SH-SY5Y (cell line): Measurements from ENCODE around the gene CSMD2.

Experiments used
- GATA2 ChIP-seq: IDR thresholded peaks from 2 replicates; pipeline ENCODE4 v1.6.1; 2011; ENCODE audit warnings: mild to moderate bottlenecking, low read depth, low read length
- GATA3 ChIP-seq: IDR thresholded peaks from 2 replicates; pipeline ENCODE4 v1.6.1; 2011; ENCODE audit warnings: low read depth, mild to moderate bottlenecking, low read length, moderate library complexity

Gene CSMD2

GRCh38 chr1:33709174-33709782 is 455.8 kb downstream of the CSMD2 start:
- TF ChIP-seq GATA3 (no peak), GATA2 (no peak)

GRCh38 chr1:33706634-33707255 is 458.3 kb downstream of the CSMD2 start:
- no peak for TF ChIP-seq GATA3
- no peak for TF ChIP-seq GATA2

DNA sequence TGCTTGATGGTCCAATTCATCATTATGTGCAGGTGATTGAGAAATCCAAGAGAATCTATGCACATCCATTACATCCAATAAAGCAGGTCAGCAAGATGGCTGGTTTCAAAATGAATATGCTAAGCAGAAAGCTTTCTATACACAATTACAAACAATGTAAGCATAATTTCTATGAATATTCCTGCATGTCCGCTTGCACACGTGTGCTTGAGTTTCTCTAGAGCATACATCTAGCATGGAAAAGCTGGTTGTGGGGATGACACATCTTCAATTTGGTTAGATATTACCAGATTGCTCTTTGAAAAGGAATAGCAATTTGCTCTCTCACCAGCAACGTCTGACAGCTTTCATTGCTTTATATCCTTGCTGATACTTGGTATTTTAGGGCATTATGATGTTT is 461.6 kb downstream of the CSMD2 start:
- no peak for TF ChIP-seq GATA3
- TF ChIP-seq GATA2 = no peak

GRCh38 chr1:33698361-33699035 is 466.5 kb downstream of the CSMD2 start:
- TF ChIP-seq GATA3 (no peak), GATA2 (no peak)

DNA sequence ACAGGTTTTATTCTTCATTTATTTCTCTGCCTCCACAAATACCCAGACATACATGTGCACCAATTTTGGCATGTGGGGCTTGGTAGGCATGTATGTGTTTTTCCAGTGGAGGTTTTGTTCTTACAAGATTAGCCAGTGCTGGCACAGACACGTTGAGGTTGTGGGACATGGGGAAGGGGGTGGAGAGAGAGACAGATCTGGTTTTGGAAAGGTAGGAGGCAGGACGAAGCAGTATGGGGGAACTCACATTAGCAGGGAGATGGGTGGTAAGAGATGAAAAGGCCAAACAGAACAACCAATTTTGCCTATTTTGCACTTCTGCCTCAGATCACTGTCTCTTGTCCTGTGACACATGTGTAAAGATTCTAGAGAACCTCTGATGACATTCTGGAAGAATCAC is 467.2 kb downstream of the CSMD2 start:
- no peak for TF ChIP-seq GATA3
- TF ChIP-seq GATA2 = no peak

- TF ChIP-seq GATA2 (no peak), GATA3 (no peak)
Measured at GRCh38 chr1:33696962-33697361, 468.1 kb downstream of the CSMD2 start.

- TF ChIP-seq GATA2 = no peak
- no peak for TF ChIP-seq GATA3
Measured at GRCh38 chr1:33696311-33696710, 468.7 kb downstream of the CSMD2 start.

GRCh38 chr1:33692206-33693188 is 472.5 kb downstream of the CSMD2 start:
- no peak for TF ChIP-seq GATA3
- TF ChIP-seq GATA2 = no peak

- no peak for TF ChIP-seq GATA2
- no peak for TF ChIP-seq GATA3
Measured at GRCh38 chr1:33687000-33687399, 478.0 kb downstream of the CSMD2 start.

- TF ChIP-seq GATA2 = no peak
- no peak for TF ChIP-seq GATA3
Measured at GRCh38 chr1:33686551-33686950, 478.5 kb downstream of the CSMD2 start.

DNA sequence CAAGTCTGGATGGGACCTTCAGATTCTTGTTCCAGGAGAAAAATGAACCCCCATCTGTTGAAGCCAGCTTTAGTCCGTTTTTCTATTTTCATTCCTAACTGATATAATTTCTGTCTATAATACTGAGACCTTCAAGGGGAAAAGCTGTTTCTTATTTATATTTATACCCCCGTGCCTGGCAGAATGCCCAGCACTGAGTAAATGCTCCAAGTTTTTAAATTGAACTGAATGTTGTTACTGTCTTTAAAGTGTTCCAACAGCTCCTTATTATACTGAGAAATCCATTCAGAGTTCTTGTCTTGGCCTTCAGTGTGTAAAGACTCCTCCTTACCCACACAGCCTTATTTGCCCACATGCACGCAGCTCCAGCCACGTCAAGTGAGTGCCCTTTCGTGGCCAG is 479.8 kb downstream of the CSMD2 start:
- TF ChIP-seq GATA3 (no peak), GATA2 (no peak)

DNA sequence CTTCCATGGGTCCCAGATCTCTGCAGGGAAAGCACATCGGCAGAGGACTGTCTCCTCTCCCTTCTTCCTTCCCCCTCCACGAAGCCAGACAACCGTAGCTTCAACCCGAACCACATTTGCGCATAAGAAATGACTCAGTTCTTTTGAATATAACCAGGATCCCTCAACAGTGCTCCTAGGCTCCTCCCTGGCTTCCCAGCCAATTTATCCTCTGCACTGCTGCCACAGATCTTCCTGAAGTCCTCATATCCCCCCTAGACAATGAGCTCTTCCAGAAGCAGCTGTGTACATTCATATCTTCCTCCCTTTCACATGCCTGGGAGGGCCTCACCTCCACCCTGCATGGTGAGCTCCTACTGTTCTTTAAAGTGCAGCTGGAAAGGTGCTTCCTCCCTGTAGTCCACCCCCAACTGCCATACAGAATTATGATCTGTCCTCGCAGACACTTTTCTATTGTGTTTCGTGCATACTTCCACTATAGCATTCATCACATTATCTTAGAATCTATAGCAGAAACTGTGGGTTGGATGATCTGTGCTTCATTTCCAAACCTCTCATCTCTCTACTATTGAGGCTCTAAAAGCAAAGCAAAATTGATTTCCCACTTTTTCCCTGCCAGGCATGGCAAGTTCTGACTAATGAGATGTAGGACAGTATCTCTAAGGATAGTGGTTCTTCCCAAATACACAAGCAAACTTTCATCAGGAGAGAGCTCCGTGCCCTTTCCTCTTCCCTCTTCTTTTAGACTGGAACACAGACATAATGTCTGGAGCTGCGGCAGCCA is 480.4 kb downstream of the CSMD2 start:
- TF ChIP-seq GATA3 (peak; percentile 69), GATA2 (peak; percentile 72)

DNA sequence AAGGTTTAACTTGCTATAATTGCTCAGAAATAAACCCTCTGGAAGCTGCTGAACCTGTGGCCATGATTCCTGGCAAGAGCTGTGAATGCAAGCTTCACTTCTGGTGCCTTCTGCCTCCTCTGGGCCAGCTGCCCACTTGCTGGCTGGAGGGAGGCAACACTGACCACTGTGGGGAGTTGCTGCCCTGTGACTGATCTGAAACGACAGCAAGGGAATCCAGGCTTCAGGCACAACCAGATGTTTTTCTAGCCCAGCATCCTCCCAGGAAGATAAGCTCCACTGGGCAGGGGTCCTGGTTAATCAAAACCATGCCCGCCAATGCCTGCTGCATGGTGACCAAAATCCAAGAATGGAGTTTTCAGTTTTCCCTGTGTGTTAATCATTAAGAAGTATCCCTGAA is 481.1 kb downstream of the CSMD2 start:
- TF ChIP-seq GATA3 (peak; percentile 54; the same call in 1 of the 2 replicates), GATA2 (peak; percentile 93)
